Cardiac fibroblast (primary cell): ENCODE data around the gene MST1R.

Experiments
- DNase-seq, 2 donors: peaks; one replicate each; pipeline versions ENCODE4 v3.0.0 to v3.0.0-alpha.2; 2010; ENCODE audit warnings: low read depth in 2 of 2
- H3K4me3 ChIP-seq, 2 donors: replicated peaks in 1 of 2; 1 replicate in 1 of 2; 2 replicates in 1 of 2; pipeline ENCODE4 v1.5.1; 2011; ENCODE audit warnings: low read depth in 2 of 2, low read length in 2 of 2, mild to moderate bottlenecking in 2 of 2, moderate library complexity in 1 of 2
- TF ChIP-seq, protein P1 (sequence below): IDR thresholded peaks from one replicate; pipeline ENCODE4 v1.5.1; 2011; ENCODE audit warnings: low read depth, mild to moderate bottlenecking, low read length, inconsistent platforms

MST1R gene

DNA sequence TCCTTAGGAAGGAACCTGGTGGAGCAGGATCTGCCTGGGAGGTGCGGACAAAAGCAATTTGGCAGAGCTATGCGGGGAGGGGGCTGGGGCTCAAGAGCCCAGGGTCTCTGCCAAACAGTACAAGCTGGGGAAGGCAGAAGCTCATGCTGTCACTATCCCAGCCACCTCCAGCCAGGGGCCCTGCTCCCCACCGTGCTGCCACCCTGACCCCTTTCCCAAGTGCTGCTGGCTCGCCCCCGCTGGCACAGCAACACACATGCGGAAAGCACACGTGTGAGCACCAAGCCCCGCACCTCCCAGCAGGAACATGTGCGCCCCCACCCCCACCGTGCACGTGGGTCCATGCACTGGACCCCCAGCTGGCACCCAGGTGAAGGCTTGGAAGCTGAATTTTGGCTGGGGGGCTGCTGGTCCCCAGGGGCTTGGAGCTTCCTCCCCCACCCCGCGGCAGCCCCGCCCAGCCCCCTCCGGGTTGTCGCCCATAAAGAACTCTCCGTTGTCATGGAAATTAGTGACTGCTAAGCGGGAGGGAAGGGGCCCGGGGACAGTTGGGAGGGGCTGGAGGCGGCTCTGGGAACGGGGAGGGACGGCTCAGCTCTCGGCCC lies 34.7 kb downstream of the MST1R start:
- H3K4me3 ChIP-seq = no peak overlapping the region
- no peak for DNase-seq
- TF ChIP-seq, protein P1, sequence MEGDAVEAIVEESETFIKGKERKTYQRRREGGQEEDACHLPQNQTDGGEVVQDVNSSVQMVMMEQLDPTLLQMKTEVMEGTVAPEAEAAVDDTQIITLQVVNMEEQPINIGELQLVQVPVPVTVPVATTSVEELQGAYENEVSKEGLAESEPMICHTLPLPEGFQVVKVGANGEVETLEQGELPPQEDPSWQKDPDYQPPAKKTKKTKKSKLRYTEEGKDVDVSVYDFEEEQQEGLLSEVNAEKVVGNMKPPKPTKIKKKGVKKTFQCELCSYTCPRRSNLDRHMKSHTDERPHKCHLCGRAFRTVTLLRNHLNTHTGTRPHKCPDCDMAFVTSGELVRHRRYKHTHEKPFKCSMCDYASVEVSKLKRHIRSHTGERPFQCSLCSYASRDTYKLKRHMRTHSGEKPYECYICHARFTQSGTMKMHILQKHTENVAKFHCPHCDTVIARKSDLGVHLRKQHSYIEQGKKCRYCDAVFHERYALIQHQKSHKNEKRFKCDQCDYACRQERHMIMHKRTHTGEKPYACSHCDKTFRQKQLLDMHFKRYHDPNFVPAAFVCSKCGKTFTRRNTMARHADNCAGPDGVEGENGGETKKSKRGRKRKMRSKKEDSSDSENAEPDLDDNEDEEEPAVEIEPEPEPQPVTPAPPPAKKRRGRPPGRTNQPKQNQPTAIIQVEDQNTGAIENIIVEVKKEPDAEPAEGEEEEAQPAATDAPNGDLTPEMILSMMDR = no peak

DNA sequence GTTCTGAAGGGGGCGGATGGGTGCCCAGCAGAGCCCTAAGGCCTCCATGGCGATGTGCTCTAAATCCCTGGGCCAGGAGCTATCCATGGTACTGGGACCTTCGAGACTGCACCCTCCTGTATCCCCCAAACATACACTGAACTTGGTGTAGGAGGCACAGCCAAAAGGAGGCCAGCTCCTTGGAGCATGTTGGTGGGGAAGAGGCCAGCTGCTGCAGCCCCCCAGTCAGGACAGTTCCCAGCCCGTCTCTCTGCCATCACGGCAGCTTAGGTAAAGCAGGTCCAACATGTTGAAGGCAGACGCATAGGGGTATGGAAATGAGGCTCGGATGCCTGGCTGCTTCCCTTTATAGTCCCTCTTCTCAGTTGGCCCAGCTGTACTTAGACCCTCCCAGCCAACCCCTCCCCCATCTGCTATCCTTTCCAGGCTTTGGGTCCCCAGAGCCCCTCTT lies 35.8 kb downstream of the MST1R start:
- TF ChIP-seq, protein P1 = no peak
- no peak overlapping the region for H3K4me3 ChIP-seq
- DNase-seq = peak; percentile 47 to 49

DNA sequence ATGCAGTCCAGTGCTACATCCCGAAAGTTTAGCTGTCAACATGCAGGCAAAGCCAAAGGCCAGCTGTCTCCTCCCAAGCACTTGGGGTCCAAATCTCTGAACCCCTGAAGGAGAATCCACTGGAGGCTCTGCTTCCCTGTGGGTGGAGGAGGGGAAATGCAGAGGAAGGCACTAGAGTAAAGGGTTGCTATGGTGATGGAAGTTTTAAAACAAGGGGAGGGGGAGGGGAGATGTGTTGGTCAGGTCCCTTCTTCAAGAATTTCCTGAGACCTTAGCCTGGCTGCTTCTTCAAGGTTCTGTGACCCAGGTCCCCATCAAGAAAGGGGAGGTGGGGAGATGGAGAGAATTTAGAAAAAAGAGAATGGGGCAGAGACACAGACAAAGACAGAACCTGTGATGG lies 36.3 kb downstream of the MST1R start:
- H3K4me3 ChIP-seq = no peak overlapping the region
- TF ChIP-seq, protein P1 = no peak
- DNase-seq = no peak

DNA sequence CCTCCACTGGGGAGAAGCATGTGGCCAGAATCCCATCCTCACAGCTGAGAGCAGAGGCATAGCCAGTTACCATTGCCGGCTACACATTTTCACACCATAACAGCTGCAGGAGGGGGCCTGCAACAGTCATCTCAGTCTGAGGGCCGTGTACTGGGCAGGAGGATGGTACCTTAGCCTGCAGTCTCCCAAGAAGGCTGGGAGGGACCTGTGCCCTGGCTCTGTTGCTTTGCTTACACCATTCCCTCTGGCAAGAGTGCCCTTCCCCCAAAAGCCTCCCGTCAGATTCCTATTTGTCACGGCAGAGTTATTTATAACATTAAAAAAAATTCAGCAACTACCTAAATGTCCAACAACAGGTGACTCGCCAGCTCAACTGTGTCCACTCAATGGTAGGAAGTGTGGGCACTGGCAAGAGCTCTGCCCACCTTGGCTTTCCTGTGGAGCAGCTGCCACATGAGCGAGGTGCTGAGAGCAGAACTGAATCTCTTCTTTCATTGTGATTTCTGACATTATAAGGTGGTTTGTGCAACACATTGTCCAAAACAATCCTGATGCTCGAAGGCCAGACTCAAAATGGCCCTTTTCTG lies 38.4 kb downstream of the MST1R start:
- DNase-seq = no peak
- TF ChIP-seq, protein P1 = no peak
- no peak overlapping the region for H3K4me3 ChIP-seq

DNA sequence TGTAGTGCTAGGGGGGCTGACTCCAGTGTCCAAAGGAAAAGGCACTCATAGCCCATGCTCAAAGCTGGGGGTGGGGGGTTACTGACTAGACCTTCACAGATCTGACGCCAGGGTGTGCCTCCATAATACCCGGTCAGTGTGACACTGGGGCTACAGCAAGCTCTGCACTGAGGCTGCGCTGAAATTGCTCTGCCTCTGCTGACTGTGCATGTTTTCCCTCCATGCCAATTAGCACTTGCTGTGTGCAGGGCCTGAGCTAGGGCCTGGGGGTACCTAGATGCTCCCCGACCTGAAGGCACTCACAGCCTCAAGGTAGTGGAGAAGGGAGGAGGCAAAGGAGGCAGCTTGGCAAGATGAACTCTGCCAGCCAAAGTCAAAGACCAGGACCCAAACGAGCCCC lies 39.2 kb downstream of the MST1R start:
- DNase-seq = no peak
- TF ChIP-seq, protein P1 = no peak
- no peak overlapping the region for H3K4me3 ChIP-seq

DNA sequence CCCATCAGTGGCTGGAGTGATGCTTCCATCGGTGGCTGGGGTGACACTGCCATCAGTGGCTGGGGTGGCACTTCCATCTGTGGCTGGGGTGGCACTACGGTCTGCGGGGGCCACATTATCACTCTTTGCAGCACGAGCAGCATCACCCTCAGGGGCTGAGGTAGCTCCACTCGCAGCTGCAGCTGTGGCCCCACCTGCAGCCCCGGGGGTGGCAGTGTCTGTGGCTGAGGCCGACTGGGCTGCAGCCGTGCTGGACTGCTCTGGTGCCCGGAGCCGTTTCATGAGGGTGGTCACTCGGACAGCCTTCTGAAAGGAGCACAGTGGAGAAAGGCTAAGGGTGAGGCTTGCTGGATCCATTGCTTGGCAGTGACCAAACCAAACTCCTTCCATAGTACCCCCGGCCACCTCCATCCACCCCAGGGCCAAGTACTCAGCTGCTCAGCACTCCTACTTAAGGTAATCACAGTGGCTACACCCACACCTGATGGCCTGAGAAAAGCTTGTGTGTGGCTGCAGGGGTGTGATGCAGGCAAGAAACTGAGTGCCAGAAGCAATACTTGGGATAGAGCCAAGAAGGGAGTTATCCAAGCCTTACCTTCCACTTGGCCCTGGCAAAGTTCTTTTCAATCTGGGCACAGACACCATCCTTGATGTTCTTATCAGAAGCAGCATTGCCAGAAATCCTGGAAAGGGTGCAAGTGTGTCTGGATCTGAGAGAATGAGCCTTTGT lies 43.9 kb downstream of the MST1R start:
- no peak overlapping the region for H3K4me3 ChIP-seq
- TF ChIP-seq, protein P1 = no peak
- no peak for DNase-seq
